GM19395 (cell line): ENCODE measurements around the gene RHOH.

Source experiments
- ATAC-seq: cut with Tn5 transposase; IDR thresholded peaks from one replicate; pipeline ENCODE4 v1.9.1; 2021; ENCODE audit warnings: mild to moderate bottlenecking, moderate library complexity; ENCODE audit not compliant: unreplicated experiment

Gene RHOH

GRCh38 chr4:40204507-40205258 lies 7.9 kb downstream of the RHOH start:
- no peak for ATAC-seq

GRCh38 chr4:40205259-40206198 lies 8.7 kb downstream of the RHOH start:
- ATAC-seq, result peak; percentile 76

- no peak for ATAC-seq
These were observed 9.6 kb downstream of the RHOH start for GRCh38 chr4:40206426-40206825.

GRCh38 chr4:40209401-40209800 lies 12.6 kb downstream of the RHOH start:
- no peak for ATAC-seq

- ATAC-seq, result no peak
These were observed 13.9 kb downstream of the RHOH start for GRCh38 chr4:40210776-40211175.

- ATAC-seq, result no peak
These were observed 14.7 kb downstream of the RHOH start for GRCh38 chr4:40211224-40212185.

- no peak for ATAC-seq
These were observed 16.1 kb downstream of the RHOH start for GRCh38 chr4:40212674-40213527.

GRCh38 chr4:40214038-40214437 lies 17.2 kb downstream of the RHOH start:
- no peak for ATAC-seq

GRCh38 chr4:40214661-40215418 lies 18.0 kb downstream of the RHOH start:
- no peak for ATAC-seq

GRCh38 chr4:40216622-40217366 lies 20.0 kb downstream of the RHOH start:
- ATAC-seq, result no peak

GRCh38 chr4:40221744-40222143 lies 24.9 kb downstream of the RHOH start:
- ATAC-seq, result no peak

GRCh38 chr4:40223343-40223742 lies 26.5 kb downstream of the RHOH start:
- ATAC-seq, result no peak

- ATAC-seq, result no peak
These were observed 27.6 kb downstream of the RHOH start for GRCh38 chr4:40224432-40224831.

- no peak for ATAC-seq
These were observed 28.7 kb downstream of the RHOH start for GRCh38 chr4:40225497-40225896.

GRCh38 chr4:40227284-40227683 lies 30.5 kb downstream of the RHOH start:
- peak; percentile 65 for ATAC-seq

- ATAC-seq, result peak; percentile 67
These were observed 31.9 kb downstream of the RHOH start for GRCh38 chr4:40228497-40229365.

- ATAC-seq, result no peak
These were observed 34.6 kb downstream of the RHOH start for GRCh38 chr4:40231316-40231863.
